ENCODE results near the gene PTPN6. TPM values are rescaled to one million over a fixed set of nuclear protein-coding genes. Genes with fewer than 3 reads are reported as not detected.
"Not testable (repeated sequence)": the region's sequence is repeated elsewhere in the genome, so short reads cannot be mapped to it uniquely, and the experiment has no call there.

Gene PTPN6
- total RNA-seq (2014; rRNA removed) = not detected in 2 replicates
- not detected for polyA plus RNA-seq (2012)

- DNase-seq (ENCODE audit: low read depth) = no peak
These were observed at the start of gene PTPN6 for GRCh38 chr12:6950811-6951540. PTPN6 (plus strand) TSS chr12:6951356; CDS start chr12:6951513, 157 bp downstream.

GRCh38 chr12:6902448-6902847 is 48.7 kb upstream of the PTPN6 start:
- no peak for DNase-seq (ENCODE audit: low read depth)

GRCh38 chr12:6903722-6904121 is 47.4 kb upstream of the PTPN6 start:
- DNase-seq (ENCODE audit: low read depth) = no peak

- peak; percentile 92 for DNase-seq (ENCODE audit: low read depth)
These were observed 46.6 kb upstream of the PTPN6 start, which contains the start of gene LRRC23 for GRCh38 chr12:6904280-6905276. LRRC23 (plus strand) TSS chr12:6904822; CDS start chr12:6905634, 812 bp downstream.

GRCh38 chr12:6905414-6906040 is 45.6 kb upstream of the PTPN6 start:
- DNase-seq (ENCODE audit: low read depth) = no peak

- not testable (repeated sequence) for DNase-seq (ENCODE audit: low read depth)
These were observed 43.0 kb upstream of the PTPN6 start for GRCh38 chr12:6908141-6908540.

GRCh38 chr12:6909421-6910145 is 41.6 kb upstream of the PTPN6 start:
- no peak for DNase-seq (ENCODE audit: low read depth)

GRCh38 chr12:6912164-6912935 is 38.8 kb upstream of the PTPN6 start:
- no peak for DNase-seq (ENCODE audit: low read depth)

GRCh38 chr12:6914246-6914946 is 36.8 kb upstream of the PTPN6 start, which contains the start of gene ENO2:
ENO2 (plus strand) TSS chr12:6914580; CDS start chr12:6915833, 1,253 bp downstream.
- peak; percentile 47 for DNase-seq (ENCODE audit: low read depth)

GRCh38 chr12:6914947-6915788 is 36.0 kb upstream of the PTPN6 start:
- DNase-seq (ENCODE audit: low read depth) = no peak

GRCh38 chr12:6915789-6916285 is 35.3 kb upstream of the PTPN6 start:
- DNase-seq (ENCODE audit: low read depth) = no peak

- DNase-seq (ENCODE audit: low read depth) = no peak
These were observed 34.5 kb upstream of the PTPN6 start for GRCh38 chr12:6916426-6917200.

GRCh38 chr12:6917491-6918231 is 33.5 kb upstream of the PTPN6 start:
- peak; percentile 49 for DNase-seq (ENCODE audit: low read depth)

GRCh38 chr12:6919588-6919987 is 31.6 kb upstream of the PTPN6 start:
- DNase-seq (ENCODE audit: low read depth) = no peak

GRCh38 chr12:6921539-6921938 is 29.6 kb upstream of the PTPN6 start:
- no peak for DNase-seq (ENCODE audit: low read depth)

- no peak for DNase-seq (ENCODE audit: low read depth)
These were observed 28.9 kb upstream of the PTPN6 start for GRCh38 chr12:6921996-6922946.
